ENCODE data around the gene MYO15A.
A peak's percentile ranks its signal among the peaks of the same experiment; 100 is the strongest.

Gene MYO15A

DNA sequence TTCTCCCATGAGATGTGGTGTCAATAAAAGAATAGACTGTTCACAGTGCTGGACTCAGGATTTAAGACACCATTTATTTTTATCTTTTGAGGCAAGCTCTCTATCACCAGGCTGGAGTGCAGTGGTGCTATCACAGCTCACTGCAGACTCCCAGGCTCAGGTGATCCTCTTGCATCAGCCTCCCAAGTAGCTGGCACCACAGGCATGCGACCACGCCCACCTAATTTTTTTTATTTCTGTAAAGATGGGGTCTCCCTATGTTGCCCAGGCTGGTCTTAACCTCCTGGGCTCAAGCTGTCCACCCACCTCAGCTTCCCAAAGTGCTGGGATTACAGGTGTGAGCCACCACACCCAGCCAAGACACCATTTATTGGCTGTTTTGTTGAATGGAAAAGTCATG, 39.5 kb upstream of the MYO15A start:
- Mint-ChIP-seq H3K27me3 (ENCODE audit: low read depth, poor library complexity) (peaks cover 11% of the 10 kb centered on the region), H3K4me1 (peaks cover 28% of the 10 kb centered on the region), H3K36me3 (ENCODE audit: low read depth) (peaks cover 13% of the 10 kb centered on the region), H3K4me3 (no peak overlapping the region), H3K27ac (peak overlapping the region; percentile 54), H3K9me3 (no peaks in the 10 kb centered on the region)
- TF ChIP-seq, protein P1, sequence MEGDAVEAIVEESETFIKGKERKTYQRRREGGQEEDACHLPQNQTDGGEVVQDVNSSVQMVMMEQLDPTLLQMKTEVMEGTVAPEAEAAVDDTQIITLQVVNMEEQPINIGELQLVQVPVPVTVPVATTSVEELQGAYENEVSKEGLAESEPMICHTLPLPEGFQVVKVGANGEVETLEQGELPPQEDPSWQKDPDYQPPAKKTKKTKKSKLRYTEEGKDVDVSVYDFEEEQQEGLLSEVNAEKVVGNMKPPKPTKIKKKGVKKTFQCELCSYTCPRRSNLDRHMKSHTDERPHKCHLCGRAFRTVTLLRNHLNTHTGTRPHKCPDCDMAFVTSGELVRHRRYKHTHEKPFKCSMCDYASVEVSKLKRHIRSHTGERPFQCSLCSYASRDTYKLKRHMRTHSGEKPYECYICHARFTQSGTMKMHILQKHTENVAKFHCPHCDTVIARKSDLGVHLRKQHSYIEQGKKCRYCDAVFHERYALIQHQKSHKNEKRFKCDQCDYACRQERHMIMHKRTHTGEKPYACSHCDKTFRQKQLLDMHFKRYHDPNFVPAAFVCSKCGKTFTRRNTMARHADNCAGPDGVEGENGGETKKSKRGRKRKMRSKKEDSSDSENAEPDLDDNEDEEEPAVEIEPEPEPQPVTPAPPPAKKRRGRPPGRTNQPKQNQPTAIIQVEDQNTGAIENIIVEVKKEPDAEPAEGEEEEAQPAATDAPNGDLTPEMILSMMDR (IDR thresholded peaks at IDR 0.05) = no peak
- no peak for DNase-seq

DNA sequence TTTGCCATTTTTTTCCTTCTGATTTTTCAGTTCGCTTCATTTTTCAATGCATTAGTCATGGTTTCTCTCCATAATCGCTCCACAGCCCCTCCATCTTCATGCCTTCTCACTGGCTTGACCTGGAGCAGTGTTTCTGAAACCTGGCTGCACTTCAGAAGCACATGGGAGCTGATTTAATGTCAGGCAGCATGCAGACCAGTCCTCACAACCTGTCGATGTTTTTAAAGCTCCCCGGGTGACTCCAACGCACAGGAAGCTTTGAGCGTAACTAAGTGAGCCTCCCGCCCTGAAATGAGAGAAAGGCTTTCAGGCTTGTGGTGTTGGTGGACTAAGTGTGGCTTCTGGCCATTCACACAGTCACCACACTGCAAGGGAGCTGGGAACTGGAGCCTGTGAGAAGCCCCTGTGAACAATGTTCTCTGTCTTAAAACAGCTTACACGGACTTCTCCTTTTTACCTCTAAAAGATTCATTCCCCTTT, 37.7 kb upstream of the MYO15A start:
- Mint-ChIP-seq H3K36me3 (ENCODE audit: low read depth) (no peaks in the 10 kb centered on the region), H3K4me1 (peaks cover 20% of the 10 kb centered on the region), H3K27me3 (ENCODE audit: low read depth, poor library complexity) (peaks cover 16% of the 10 kb centered on the region), H3K4me3 (peak overlapping the region; percentile 43), H3K27ac (peak overlapping the region; percentile 8), H3K9me3 (no peaks in the 10 kb centered on the region)
- TF ChIP-seq, protein P1 (IDR thresholded peaks at IDR 0.05) = no peak
- DNase-seq = peak; percentile 31

DNA sequence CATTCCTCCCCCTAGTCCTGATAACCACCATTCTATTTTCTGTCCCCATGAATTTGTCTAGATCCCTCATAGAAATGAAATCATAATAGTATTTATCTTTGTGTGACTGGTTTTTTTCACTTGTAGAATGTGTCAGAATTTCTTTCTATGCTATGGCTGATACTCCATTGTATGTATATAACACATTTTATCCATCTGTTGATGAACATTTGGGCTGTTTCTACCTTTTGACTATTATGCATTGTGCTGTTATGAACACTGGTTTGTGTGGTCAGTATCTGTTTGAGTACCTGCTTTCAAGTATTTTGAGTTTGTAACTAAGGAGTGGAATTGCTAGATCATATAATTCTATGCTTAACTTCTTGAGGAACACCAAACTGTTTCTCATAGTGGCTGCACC, 36.8 kb upstream of the MYO15A start:
- Mint-ChIP-seq H3K27ac (no peak overlapping the region), H3K4me3 (no peak overlapping the region), H3K36me3 (ENCODE audit: low read depth) (no peaks in the 10 kb centered on the region), H3K9me3 (no peaks in the 10 kb centered on the region), H3K27me3 (ENCODE audit: low read depth, poor library complexity) (peaks cover 19% of the 10 kb centered on the region), H3K4me1 (peaks cover 20% of the 10 kb centered on the region)
- no peak for DNase-seq
- TF ChIP-seq, protein P1 (IDR thresholded peaks at IDR 0.05) = no peak

DNA sequence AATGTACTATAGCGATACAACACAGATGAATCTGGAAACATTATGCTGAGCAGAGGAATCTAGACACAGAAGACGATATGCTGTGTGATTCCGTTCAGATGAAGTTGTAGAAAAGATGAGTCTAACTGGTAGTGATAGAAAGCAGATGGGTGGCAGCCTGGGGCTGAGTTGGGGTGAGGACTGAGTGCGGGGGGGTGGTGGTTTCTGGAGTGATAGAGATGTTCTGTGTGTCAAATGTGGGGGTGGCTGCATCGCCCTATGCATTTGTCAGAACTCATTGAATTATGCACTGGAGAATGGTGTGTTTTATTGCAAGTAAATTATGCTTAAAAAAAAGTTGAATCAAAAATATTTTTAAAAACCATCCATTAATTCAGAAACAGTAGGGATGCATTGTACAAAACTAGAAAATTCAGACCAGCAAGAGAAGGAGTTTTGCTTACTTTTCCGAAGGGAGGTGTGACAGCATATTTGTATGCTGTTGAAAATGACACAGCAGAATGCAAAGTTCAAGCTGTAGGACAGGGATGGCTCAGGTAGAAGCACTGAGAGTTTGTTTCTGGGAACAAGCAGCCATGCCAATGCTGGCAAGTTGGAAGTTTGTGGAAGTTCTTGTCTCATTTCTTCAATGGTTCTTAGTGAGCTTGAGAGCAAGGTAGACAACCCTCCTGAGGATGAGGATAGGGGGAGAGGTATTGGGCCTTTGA, 33.8 kb upstream of the MYO15A start:
- Mint-ChIP-seq H3K27ac (peak overlapping the region; percentile 58), H3K4me1 (peaks cover 20% of the 10 kb centered on the region), H3K4me3 (no peak overlapping the region), H3K27me3 (ENCODE audit: low read depth, poor library complexity) (peaks cover 27% of the 10 kb centered on the region), H3K9me3 (no peaks in the 10 kb centered on the region), H3K36me3 (ENCODE audit: low read depth) (no peaks in the 10 kb centered on the region)
- DNase-seq = no peak
- TF ChIP-seq, protein P1 (IDR thresholded peaks at IDR 0.05) = no peak

DNA sequence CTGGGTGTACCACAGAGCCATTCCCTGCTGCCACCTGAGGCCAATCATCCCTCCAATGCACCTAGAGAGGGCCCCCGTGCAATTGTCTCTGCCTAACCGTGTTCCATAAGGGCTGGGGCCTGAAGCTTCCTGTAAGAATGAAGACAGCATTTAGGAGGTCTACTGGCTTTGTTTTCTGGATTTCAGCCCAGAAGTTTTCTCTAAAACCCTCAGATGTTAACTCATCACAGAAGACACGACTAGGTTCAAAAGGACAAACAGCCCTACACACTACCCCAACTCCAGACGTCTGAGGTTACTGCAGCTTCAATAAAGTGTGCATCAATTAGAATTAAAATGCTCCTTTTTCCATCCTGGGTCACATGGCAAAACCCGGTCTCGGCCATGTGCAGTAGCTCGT, 31.6 kb upstream of the MYO15A start:
- no peaks in the 10 kb centered on the region for H3K9me3 Mint-ChIP-seq
- H3K36me3 Mint-ChIP-seq (ENCODE audit: low read depth) = no peaks in the 10 kb centered on the region
- no peak for DNase-seq
- H3K27ac Mint-ChIP-seq = no peak overlapping the region
- H3K4me3 Mint-ChIP-seq = no peak overlapping the region
- peaks cover 27% of the 10 kb centered on the region for H3K27me3 Mint-ChIP-seq (ENCODE audit: low read depth, poor library complexity)
- TF ChIP-seq, protein P1 (IDR thresholded peaks at IDR 0.05) = no peak
- H3K4me1 Mint-ChIP-seq = peaks cover 1% of the 10 kb centered on the region

DNA sequence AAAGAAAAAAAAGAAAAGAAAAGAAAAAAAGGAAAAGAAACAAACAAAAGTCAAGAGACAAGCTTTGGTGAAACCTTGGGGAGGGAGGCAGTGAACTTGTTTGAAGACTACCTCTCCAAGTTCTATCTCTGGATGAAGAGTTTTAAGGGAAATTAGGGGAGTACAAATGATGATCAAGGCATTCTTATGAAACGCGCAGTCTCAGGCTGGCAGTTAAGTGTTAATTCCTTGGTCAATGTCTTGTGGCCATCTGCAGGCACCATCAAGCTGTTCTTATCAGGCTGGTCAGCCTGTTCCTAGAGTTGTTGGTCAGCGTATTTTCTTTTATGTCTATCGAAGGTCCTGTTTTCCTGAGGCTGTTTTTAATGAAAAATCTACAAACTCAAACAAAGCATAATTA, 29.0 kb upstream of the MYO15A start:
- no peak overlapping the region for H3K27ac Mint-ChIP-seq
- DNase-seq = no peak
- no peaks in the 10 kb centered on the region for H3K4me1 Mint-ChIP-seq
- H3K27me3 Mint-ChIP-seq (ENCODE audit: low read depth, poor library complexity) = peaks cover 27% of the 10 kb centered on the region
- H3K36me3 Mint-ChIP-seq (ENCODE audit: low read depth) = no peaks in the 10 kb centered on the region
- no peak overlapping the region for H3K4me3 Mint-ChIP-seq
- H3K9me3 Mint-ChIP-seq = no peaks in the 10 kb centered on the region
- TF ChIP-seq, protein P1 (IDR thresholded peaks at IDR 0.05) = no peak

Data from nephron progenitor cell (in vitro differentiated cells).